ENCODE measurements around the gene CMPK2. TPM values are rescaled to one million over a fixed set of nuclear protein-coding genes. Genes with fewer than 3 reads are reported as not detected.
A peak's percentile ranks its signal among the peaks of the same experiment; 100 is the strongest.

CMPK2 gene
- total and polyA plus RNA-seq, 10 of the 15 experiments (the other 5 are each of a cell fraction or from before 2014, with no cell fraction given), result 0.50 to 5.6 (median 3.2) TPM

DNA sequence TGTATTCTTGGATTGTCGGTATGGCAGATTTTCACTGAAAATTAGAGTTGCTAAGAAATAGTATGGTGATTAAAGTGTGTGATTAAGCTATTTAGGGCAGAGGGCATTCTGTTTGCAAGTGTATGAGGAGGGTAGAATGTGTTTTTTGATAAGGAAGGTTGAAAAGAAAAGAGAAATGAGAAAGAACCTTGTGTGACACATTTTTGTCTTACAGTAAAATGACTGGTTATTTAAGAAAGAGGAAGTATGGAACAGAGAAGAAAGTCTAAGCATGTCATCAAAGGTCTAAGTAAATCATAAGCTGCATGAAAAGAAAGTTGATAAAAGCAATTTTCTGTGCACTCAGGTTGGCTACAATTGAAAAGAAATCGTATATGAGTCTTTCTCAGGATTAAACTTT, 6.7 kb upstream of the CMPK2 start:
- H3K4me3 ChIP-seq, result no peak overlapping the region
- H4K20me1 ChIP-seq (ENCODE audit: control insufficient read depth, insufficient read depth), result no peaks in the 10 kb centered on the region
- H3K4me2 ChIP-seq (ENCODE audit: control insufficient read depth, insufficient read depth), result no peak overlapping the region
- ChIA-PET POLR2A (interaction anchor here (1.8 kb wide), 1 partner anchor 10 kb away, joined by 4 read pairs; no protein-coding TSS in a partner anchor), CTCF (interaction anchor here (0.8 to 2.5 kb wide), 4 partner anchors 15 to 172 kb away, joined by 3 to 12 read pairs (median 4); no protein-coding TSS in a partner anchor), RAD21 (ENCODE audit: unreplicated experiment) (no interaction called here), SMC1A (ENCODE audit: uncharacterized antibody, unreplicated experiment) (interaction anchor here (1.4 kb wide), 2 partner anchors 22 to 172 kb away, joined by 3 read pairs; no protein-coding TSS in a partner anchor)
- DNase-seq (ENCODE audit: low read depth, low spot score) (peak; percentile 12), ATAC-seq (peak; percentile 78), FAIRE-seq (no peak)
- intact Hi-C loops (cut with micrococcal nuclease; ENCODE audit: unreplicated experiment), result no loop called here
- H3K36me3 ChIP-seq (ENCODE audit: control insufficient read depth in 2 of 2, insufficient read depth in 2 of 2, low read length in 1 of 2), result no peaks in the 10 kb centered on the region
- no peaks in the 10 kb centered on the region for H3K79me2 ChIP-seq (ENCODE audit: control insufficient read depth, insufficient read depth, low read length)
- no peak overlapping the region for H3K9ac ChIP-seq (ENCODE audit: control insufficient read depth, insufficient read depth, low read length)
- no peak overlapping the region for H3K27ac ChIP-seq (ENCODE audit: control insufficient read depth, insufficient read depth)
- 0 out of 3 replicates have a peak, but pooled peaks cover 2% of the 10 kb centered on the region for H3K9me3 ChIP-seq (replicated peaks; ENCODE audit: control insufficient read depth, insufficient read depth, low read length)
- H3K4me1 ChIP-seq (ENCODE audit: control insufficient read depth, insufficient read depth, low read length), result peaks cover 5% of the 10 kb centered on the region
- in situ Hi-C loops (cut with MboI), result no loop called here
- BruUV-seq (replicated peaks), result no TSS peak
- no peaks in the 10 kb centered on the region for H3K27me3 ChIP-seq (replicated peaks in 1 of 2; ENCODE audit: control insufficient read depth in 2 of 2, insufficient read depth in 2 of 2, low read length in 1 of 2)
- TF ChIP-seq, protein P1, sequence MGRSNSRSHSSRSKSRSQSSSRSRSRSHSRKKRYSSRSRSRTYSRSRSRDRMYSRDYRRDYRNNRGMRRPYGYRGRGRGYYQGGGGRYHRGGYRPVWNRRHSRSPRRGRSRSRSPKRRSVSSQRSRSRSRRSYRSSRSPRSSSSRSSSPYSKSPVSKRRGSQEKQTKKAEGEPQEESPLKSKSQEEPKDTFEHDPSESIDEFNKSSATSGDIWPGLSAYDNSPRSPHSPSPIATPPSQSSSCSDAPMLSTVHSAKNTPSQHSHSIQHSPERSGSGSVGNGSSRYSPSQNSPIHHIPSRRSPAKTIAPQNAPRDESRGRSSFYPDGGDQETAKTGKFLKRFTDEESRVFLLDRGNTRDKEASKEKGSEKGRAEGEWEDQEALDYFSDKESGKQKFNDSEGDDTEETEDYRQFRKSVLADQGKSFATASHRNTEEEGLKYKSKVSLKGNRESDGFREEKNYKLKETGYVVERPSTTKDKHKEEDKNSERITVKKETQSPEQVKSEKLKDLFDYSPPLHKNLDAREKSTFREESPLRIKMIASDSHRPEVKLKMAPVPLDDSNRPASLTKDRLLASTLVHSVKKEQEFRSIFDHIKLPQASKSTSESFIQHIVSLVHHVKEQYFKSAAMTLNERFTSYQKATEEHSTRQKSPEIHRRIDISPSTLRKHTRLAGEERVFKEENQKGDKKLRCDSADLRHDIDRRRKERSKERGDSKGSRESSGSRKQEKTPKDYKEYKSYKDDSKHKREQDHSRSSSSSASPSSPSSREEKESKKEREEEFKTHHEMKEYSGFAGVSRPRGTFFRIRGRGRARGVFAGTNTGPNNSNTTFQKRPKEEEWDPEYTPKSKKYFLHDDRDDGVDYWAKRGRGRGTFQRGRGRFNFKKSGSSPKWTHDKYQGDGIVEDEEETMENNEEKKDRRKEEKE (IDR thresholded peaks at IDR 0.05), result no peak
- TF ChIP-seq SPI1 (IDR thresholded peaks at IDR 0.05; ENCODE audit: borderline replicate concordance, insufficient read depth, low read depth, low read length) (peak; percentile 39; the same call in 1 of the 2 replicates), TBL1XR1 (IDR thresholded peaks at IDR 0.05; ENCODE audit: low read depth, low read length) (no peak)
- H2AFZ ChIP-seq (ENCODE audit: control insufficient read depth, low read depth, low read length), result no peak overlapping the region
- 37% methylated on average over 2 of the region's 2 CpGs for WGBS (ENCODE audit: insufficient coverage, insufficient replicate concordance, low lambda C conversion rate, missing lambda C conversion rate)

Measured in GM12878 (cell line).